ENCODE measurements around the gene TSHZ1. TPM values are rescaled to one million over a fixed set of nuclear protein-coding genes. Genes with fewer than 3 reads are reported as not detected.

The TSHZ1 gene
- total and polyA plus RNA-seq, 2 of the 8 experiments (the other 6 are each of a cell fraction or from before 2014, with no cell fraction given) = 0.03 to 0.32 TPM

- TF ChIP-seq BCL11A (IDR thresholded peaks at IDR 0.05; ENCODE audit: low read depth in 2 of 2, low read length in 2 of 2) = no peak
- TF ChIP-seq BACH1 (IDR thresholded peaks at IDR 0.05; ENCODE audit: low read length) = no peak
- no peak for TF ChIP-seq MAFK (IDR thresholded peaks at IDR 0.05; ENCODE audit: low read depth, low read length)
Observed at GRCh38 chr18:75269696-75270095, 59.1 kb downstream of the TSHZ1 start (continued).
